CD4-positive, alpha-beta T cell treated with Interleukin-4 for 1 hour (primary cell): Measurements from ENCODE around the gene TAGLN3.

Source experiments
- DNase-seq, 2 donors: peaks; one replicate each; pipeline ENCODE4 v3.0.0-alpha.2; 2020 to 2022

TAGLN3 gene

GRCh38 chr3:112056451-112056929 lies 57.8 kb downstream of the TAGLN3 start:
- no peak for DNase-seq

GRCh38 chr3:112059497-112059896 lies 60.8 kb downstream of the TAGLN3 start:
- DNase-seq, result no peak

GRCh38 chr3:112061152-112061551 lies 62.4 kb downstream of the TAGLN3 start:
- no peak for DNase-seq
